ENCODE data around the gene PRICKLE3.
A peak's percentile ranks its signal among the peaks of the same experiment; 100 is the strongest.
"Not testable (repeated sequence)": the region's sequence is repeated elsewhere in the genome, so short reads cannot be mapped to it uniquely, and the experiment has no call there.

Gene PRICKLE3

GRCh38 chrX:49149291-49149690, 36.9 kb downstream of the PRICKLE3 start:
- H3K4me3 Mint-ChIP-seq; H3K36me3 Mint-ChIP-seq; DNase-seq (ENCODE audit: low spot score in 2 of 2); H3K27me3 Mint-ChIP-seq; H3K4me1 Mint-ChIP-seq; ATAC-seq (ENCODE audit: low read depth); H3K27ac Mint-ChIP-seq; H3K9me3 Mint-ChIP-seq: not testable (repeated sequence)

DNA sequence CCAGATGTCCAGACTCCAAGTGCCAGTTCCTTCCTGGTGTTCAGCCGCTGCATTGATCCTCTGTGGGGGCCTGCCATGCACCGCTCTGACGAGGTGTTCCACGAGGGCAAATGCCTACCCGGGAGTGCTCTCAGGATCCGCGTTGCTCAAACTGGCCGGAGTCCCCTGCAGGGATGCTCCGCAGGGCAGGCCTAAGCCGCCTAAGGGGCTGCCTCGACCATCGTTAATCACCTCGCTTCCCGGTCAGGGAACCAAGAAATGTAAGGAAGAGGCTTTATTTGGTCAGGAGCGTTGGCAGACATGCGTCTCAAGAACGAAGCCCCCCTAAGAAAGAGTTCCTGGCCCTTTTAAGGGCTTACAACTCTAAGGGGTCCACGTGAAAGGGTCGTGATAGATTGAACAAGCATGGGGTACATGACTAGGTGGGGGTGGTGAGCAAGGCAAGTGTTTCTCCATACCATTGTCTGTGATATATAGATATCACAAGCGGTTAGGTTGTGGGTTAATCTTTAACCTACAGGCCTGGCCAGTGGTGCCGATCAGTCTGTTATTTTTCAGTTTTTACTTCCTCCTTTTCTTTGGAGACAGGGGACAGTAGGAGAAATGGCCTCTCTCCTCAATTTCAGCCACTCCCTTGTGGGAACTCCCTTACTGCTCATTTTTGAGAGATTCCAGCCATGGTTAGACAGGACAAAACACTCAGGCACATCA, 37.6 kb downstream of the PRICKLE3 start:
- H3K4me3 Mint-ChIP-seq; H3K36me3 Mint-ChIP-seq; H3K9me3 Mint-ChIP-seq; H3K27ac Mint-ChIP-seq; ATAC-seq (ENCODE audit: low read depth); H3K4me1 Mint-ChIP-seq; H3K27me3 Mint-ChIP-seq; DNase-seq (ENCODE audit: low spot score in 2 of 2): not testable (repeated sequence)

DNA sequence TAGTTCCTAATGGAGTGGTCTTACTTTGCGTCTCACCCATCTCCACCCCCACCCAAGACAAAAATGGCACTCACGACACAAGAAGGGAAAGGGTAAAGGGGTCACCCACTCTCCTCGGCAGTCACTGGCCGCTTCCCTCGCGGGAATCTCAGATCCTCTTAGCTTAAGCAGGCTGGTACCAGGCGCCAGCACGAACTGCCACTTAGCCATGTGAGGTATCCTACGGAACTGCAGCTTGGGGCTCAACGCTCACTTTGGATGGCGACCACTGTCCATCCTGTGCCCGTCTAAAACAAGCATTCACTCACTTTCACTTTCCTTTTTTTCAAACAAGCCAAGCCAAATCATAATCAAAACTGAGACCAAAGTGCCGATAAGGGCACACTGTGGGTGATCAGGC, 38.2 kb downstream of the PRICKLE3 start:
- H3K27ac Mint-ChIP-seq: no peak overlapping the region
- no peaks in the 10 kb centered on the region for H3K9me3 Mint-ChIP-seq
- DNase-seq (ENCODE audit: low spot score in 2 of 2): no peak
- H3K36me3 Mint-ChIP-seq: peaks cover 5% of the 10 kb centered on the region
- no peaks in the 10 kb centered on the region for H3K4me1 Mint-ChIP-seq
- ATAC-seq (ENCODE audit: low read depth): no peak
- no peaks in the 10 kb centered on the region for H3K27me3 Mint-ChIP-seq
- no peak overlapping the region for H3K4me3 Mint-ChIP-seq

GRCh38 chrX:49147282-49147681, 38.9 kb downstream of the PRICKLE3 start:
- no peak for DNase-seq (ENCODE audit: low spot score in 2 of 2)
- Mint-ChIP-seq H3K36me3 (peaks cover 5% of the 10 kb centered on the region), H3K4me1 (no peaks in the 10 kb centered on the region), H3K27ac (no peak overlapping the region), H3K4me3 (no peak overlapping the region), H3K27me3 (no peaks in the 10 kb centered on the region), H3K9me3 (no peaks in the 10 kb centered on the region)
- no peak for ATAC-seq (ENCODE audit: low read depth)

- not testable (repeated sequence) for ATAC-seq (ENCODE audit: low read depth); H3K27me3 Mint-ChIP-seq; H3K36me3 Mint-ChIP-seq
Measured at GRCh38 chrX:49143154-49143553, 43.0 kb downstream of the PRICKLE3 start.

GRCh38 chrX:49142264-49142663, 43.9 kb downstream of the PRICKLE3 start:
- not testable (repeated sequence) for ATAC-seq (ENCODE audit: low read depth); H3K4me3 Mint-ChIP-seq; H3K4me1 Mint-ChIP-seq; DNase-seq (ENCODE audit: low spot score in 2 of 2); H3K9me3 Mint-ChIP-seq; H3K27ac Mint-ChIP-seq; H3K27me3 Mint-ChIP-seq; H3K36me3 Mint-ChIP-seq

More at GRCh38 chrX:49143154-49143553, 43.0 kb downstream of the PRICKLE3 start:
- not testable (repeated sequence) for H3K27ac Mint-ChIP-seq; H3K9me3 Mint-ChIP-seq; DNase-seq (ENCODE audit: low spot score in 2 of 2); H3K4me3 Mint-ChIP-seq; H3K4me1 Mint-ChIP-seq

DNA sequence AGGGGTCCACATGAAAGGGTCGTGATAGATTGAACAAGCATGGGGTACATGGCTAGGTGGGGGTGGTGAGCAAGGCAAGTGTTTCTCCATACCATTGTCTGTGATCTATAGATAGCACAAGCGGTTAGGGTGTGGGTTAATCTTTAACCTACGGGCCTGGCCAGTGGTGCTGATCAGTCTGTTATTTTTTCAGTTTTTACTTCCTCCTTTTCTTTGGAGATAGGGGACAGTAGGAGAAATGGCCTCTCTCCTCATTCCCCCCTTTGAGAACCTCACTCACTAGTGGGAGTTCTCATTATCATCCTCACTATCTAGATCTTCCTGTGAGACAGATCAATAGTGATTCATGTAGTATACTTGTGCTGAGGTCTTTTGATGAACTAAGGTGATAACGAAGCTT, 46.5 kb downstream of the PRICKLE3 start:
- H3K27ac Mint-ChIP-seq: no peak overlapping the region
- no peak for ATAC-seq (ENCODE audit: low read depth)
- H3K4me3 Mint-ChIP-seq: no peak overlapping the region
- no peaks in the 10 kb centered on the region for H3K9me3 Mint-ChIP-seq
- no peak for DNase-seq (ENCODE audit: low spot score in 2 of 2)
- no peaks in the 10 kb centered on the region for H3K27me3 Mint-ChIP-seq
- H3K36me3 Mint-ChIP-seq: peaks cover 10% of the 10 kb centered on the region
- H3K4me1 Mint-ChIP-seq: no peaks in the 10 kb centered on the region

- Mint-ChIP-seq H3K27me3 (no peaks in the 10 kb centered on the region), H3K36me3 (peaks cover 8% of the 10 kb centered on the region), H3K4me3 (no peak overlapping the region), H3K27ac (no peak overlapping the region), H3K4me1 (no peaks in the 10 kb centered on the region), H3K9me3 (no peaks in the 10 kb centered on the region)
- no peak for DNase-seq (ENCODE audit: low spot score in 2 of 2)
- ATAC-seq (ENCODE audit: low read depth): no peak
Measured at GRCh38 chrX:49137492-49137891, 48.7 kb downstream of the PRICKLE3 start.

GRCh38 chrX:49133759-49134158, 52.4 kb downstream of the PRICKLE3 start:
- Mint-ChIP-seq H3K27ac (no peak overlapping the region), H3K4me1 (peaks cover 2% of the 10 kb centered on the region), H3K27me3 (no peaks in the 10 kb centered on the region), H3K4me3 (no peak overlapping the region), H3K36me3 (peaks cover 5% of the 10 kb centered on the region), H3K9me3 (no peaks in the 10 kb centered on the region)
- ATAC-seq (ENCODE audit: low read depth): no peak
- DNase-seq (ENCODE audit: low spot score in 2 of 2): no peak

DNA sequence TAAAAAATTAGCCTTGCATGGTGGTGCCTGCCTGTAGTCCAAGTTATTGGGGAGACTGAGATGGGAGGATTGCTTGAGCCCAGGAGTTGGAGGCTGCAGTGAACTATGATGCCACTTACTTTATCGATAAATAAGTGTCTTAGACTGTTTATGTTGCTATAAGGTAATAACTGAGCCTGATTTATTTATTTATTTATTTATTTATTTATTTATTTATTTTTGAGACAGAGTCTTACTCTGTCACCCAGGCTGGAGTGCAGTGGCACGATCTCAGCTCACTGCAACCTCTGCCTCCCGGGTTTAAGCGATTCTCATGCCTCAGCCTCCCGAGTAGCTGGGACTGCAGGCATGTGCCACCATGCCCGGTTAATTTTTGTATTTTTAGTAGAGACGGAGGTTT, 53.9 kb downstream of the PRICKLE3 start:
- not testable (repeated sequence) for H3K36me3 Mint-ChIP-seq; H3K4me1 Mint-ChIP-seq; ATAC-seq (ENCODE audit: low read depth); H3K4me3 Mint-ChIP-seq; H3K27ac Mint-ChIP-seq; H3K27me3 Mint-ChIP-seq; H3K9me3 Mint-ChIP-seq; DNase-seq (ENCODE audit: low spot score in 2 of 2)

GRCh38 chrX:49129427-49129826, 56.7 kb downstream of the PRICKLE3 start:
- H3K27me3 Mint-ChIP-seq: no peaks in the 10 kb centered on the region
- ATAC-seq (ENCODE audit: low read depth) (peak; percentile 83), DNase-seq (ENCODE audit: low spot score in 2 of 2) (no peak)
- H3K4me3 Mint-ChIP-seq: no peak overlapping the region
- no peaks in the 10 kb centered on the region for H3K9me3 Mint-ChIP-seq
- peaks cover 2% of the 10 kb centered on the region for H3K4me1 Mint-ChIP-seq
- no peaks in the 10 kb centered on the region for H3K36me3 Mint-ChIP-seq
- no peak overlapping the region for H3K27ac Mint-ChIP-seq

DNA sequence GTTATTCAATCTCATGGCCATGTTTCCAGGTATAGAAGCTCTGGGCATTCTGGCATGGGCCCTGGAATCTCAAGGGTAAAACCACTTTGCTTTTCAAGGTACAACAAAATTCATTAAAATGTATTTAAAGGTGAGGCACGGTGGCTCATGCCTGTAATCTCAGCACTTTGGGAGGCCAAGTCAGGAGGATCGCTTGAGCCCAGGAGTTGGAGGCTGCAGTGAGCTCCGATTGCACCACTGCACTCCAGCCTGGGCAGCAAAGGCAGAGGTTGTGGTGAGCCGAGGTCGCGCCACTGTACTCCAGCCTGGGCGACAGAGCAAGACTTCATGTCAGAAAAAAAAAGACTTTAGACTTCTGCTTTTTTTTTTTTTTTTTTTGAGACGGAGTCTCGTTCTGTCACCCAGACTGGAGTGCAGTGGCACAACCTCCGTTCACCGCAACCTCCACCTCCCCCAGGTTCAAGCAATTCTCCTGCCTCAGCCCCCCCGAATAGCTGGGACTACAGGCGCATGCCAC, 58.4 kb downstream of the PRICKLE3 start:
- DNase-seq (ENCODE audit: low spot score in 2 of 2); H3K27me3 Mint-ChIP-seq; H3K27ac Mint-ChIP-seq; H3K4me1 Mint-ChIP-seq; ATAC-seq (ENCODE audit: low read depth); H3K9me3 Mint-ChIP-seq; H3K36me3 Mint-ChIP-seq; H3K4me3 Mint-ChIP-seq: not testable (repeated sequence)
